ENCODE measurements around the gene GADD45A.
A peak's percentile ranks its signal among the peaks of the same experiment; 100 is the strongest.

Gene GADD45A

DNA sequence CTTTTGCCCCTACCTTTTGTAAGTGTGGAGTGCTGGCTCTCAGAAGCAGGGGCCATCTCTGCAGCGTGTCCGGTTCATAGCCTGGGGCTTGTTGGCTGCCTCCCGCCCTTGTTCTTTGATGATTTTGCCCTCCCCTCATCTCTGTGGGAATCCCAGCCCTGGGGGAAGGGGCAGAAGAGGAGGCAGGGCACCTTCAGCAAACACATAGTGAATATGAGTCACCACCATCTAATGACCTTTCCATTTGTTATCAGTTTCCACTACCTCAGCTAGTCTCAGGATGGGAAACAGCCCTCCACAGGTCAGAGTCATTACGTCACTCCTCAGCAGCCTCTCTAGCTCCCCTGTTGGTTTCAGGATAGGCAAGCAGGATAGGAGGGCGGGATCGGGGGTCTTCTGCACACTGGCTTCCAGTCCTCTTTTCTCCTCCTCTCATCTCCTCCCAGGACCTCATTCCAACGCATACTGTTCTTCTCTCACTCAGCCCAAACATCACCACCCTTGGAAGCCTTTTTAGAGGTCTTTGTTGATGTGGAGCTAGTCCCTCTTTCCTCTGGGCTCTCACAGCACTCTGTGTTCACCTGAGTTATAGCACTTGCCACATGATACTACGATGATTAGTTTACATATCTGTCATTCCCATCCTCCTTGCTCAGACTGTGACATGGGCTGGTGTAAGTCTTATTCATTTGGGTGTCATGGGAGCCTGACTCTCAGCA lies 15.8 kb downstream of the GADD45A start:
- TF ChIP-seq, protein P1, sequence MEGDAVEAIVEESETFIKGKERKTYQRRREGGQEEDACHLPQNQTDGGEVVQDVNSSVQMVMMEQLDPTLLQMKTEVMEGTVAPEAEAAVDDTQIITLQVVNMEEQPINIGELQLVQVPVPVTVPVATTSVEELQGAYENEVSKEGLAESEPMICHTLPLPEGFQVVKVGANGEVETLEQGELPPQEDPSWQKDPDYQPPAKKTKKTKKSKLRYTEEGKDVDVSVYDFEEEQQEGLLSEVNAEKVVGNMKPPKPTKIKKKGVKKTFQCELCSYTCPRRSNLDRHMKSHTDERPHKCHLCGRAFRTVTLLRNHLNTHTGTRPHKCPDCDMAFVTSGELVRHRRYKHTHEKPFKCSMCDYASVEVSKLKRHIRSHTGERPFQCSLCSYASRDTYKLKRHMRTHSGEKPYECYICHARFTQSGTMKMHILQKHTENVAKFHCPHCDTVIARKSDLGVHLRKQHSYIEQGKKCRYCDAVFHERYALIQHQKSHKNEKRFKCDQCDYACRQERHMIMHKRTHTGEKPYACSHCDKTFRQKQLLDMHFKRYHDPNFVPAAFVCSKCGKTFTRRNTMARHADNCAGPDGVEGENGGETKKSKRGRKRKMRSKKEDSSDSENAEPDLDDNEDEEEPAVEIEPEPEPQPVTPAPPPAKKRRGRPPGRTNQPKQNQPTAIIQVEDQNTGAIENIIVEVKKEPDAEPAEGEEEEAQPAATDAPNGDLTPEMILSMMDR (IDR thresholded peaks at IDR 0.05; ENCODE audit: low read depth, low read length, missing control alignments): peak; percentile 71
- Histone ChIP-seq H3K27me3 (replicated peaks) (no peaks in the 10 kb centered on the region), H3K36me3 (replicated peaks) (peaks cover 28% of the 10 kb centered on the region), H3K27ac (peak overlapping the region; percentile 44), H3K4me3 (ENCODE audit: low read depth, low read length) (no peak overlapping the region)
- DNase-seq: peak; percentile 78
- in situ Hi-C loops (cut with HindIII; ENCODE audit: low pct_ligation_motif_present, low sequenced_read_pairs): no loop called here

DNA sequence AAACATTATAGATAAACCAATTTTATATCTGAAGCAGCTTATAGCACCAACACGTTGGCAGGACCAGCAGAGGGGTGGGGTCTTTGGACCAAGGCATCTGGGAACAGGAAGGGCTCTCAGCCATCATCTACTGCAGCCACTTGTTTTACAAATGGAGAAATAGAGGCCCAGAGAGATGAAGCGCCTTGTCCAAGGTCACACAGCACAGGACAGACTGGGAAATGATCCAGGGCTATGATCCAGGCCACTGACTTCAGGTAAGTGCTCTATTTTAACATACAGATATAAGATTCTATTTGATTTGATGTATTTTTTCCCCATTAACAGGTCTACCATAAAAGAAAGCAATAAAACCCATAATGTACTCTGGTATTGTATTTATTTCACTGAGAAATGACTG lies 16.9 kb downstream of the GADD45A start:
- no peak for DNase-seq
- H3K27me3 ChIP-seq (replicated peaks): no peaks in the 10 kb centered on the region
- H3K27ac ChIP-seq: no peak overlapping the region
- no peak overlapping the region for H3K4me3 ChIP-seq (ENCODE audit: low read depth, low read length)
- TF ChIP-seq, protein P1 (IDR thresholded peaks at IDR 0.05; ENCODE audit: low read depth, low read length, missing control alignments): no peak
- H3K36me3 ChIP-seq (replicated peaks): peaks cover 35% of the 10 kb centered on the region
- in situ Hi-C loops (cut with HindIII; ENCODE audit: low pct_ligation_motif_present, low sequenced_read_pairs): no loop called here

DNA sequence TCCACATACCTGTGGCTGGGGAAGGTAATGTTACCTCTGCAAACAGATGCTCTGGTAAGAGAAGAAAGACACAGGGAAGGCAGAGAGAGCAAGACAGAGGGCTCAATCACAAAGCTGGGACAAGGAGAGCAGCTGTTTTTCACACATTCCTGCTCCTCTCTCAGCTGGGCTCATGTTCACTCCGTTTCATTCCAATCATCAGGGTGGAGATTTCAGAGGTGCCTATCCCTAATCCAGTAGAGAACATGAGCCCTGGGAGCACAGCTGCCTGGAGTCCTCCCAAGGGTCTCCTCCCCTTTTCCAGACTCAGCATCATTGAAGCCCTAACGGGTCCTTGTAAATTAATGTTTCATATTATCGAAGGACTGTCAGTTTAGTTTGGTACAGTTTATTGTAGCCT lies 19.4 kb downstream of the GADD45A start:
- Histone ChIP-seq H3K36me3 (replicated peaks) (peaks cover 37% of the 10 kb centered on the region), H3K4me3 (ENCODE audit: low read depth, low read length) (no peak overlapping the region), H3K27ac (no peak overlapping the region), H3K27me3 (replicated peaks) (no peaks in the 10 kb centered on the region)
- TF ChIP-seq, protein P1 (IDR thresholded peaks at IDR 0.05; ENCODE audit: low read depth, low read length, missing control alignments): no peak
- no peak for DNase-seq
- in situ Hi-C loops (cut with HindIII; ENCODE audit: low pct_ligation_motif_present, low sequenced_read_pairs): no loop called here

DNA sequence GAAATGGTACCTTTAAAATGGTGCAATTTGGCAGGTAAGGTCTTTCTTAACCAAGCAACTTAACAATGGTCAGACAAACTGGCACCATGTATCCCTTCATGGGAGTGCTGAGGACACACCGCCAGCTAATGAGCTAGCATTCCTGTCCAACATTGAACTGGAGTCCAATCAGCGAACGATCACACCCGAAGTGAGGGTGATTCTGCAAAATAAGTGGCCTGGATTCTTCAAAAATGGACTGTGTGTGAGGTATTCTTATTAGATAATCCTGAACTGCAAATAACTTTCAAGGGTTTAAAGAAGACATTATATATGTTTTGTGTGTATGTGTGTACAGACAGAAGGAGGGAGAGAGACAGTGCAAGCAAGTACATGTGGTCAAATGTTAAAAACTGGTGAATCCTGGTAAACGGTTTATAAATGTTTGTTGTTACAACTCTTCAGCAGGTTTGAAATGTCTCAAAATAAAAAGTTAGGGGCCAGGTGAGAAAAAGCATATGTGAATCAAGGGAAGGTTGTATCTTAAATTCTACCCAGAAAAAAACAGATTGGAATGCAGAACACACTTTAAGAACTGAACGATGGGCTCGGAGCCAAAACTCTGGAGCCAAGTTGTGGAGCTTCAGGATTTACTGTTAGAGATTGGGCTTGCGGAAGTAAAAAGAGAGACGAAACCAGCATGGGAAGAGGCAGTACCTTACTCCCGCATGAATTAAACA lies 20.9 kb downstream of the GADD45A start:
- no peaks in the 10 kb centered on the region for H3K27me3 ChIP-seq (replicated peaks)
- DNase-seq: no peak
- peak overlapping the region; percentile 77 for H3K27ac ChIP-seq
- peaks cover 32% of the 10 kb centered on the region for H3K36me3 ChIP-seq (replicated peaks)
- TF ChIP-seq, protein P1 (IDR thresholded peaks at IDR 0.05; ENCODE audit: low read depth, low read length, missing control alignments): no peak
- no peak overlapping the region for H3K4me3 ChIP-seq (ENCODE audit: low read depth, low read length)
- in situ Hi-C loops (cut with HindIII; ENCODE audit: low pct_ligation_motif_present, low sequenced_read_pairs): no loop called here

DNA sequence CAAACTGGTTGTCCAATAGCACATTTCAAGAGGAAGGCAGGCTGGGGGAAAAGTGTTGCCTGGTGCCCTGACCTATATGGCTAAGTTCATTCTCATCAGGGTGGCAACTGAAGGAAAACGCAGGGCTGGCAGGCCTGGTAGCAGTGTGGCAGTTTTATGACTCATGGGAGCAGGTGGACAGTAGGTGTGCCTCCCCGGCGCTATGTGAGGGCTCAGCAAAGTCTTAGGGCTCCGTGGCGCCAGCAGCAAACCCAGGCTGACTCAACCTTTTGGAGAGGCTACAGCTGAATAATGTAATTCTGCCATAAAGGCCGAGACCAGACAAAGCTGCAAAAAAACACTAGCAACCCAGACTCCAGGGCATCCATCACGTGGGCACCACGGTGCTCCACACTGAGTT lies 23.6 kb downstream of the GADD45A start:
- in situ Hi-C loops (cut with HindIII; ENCODE audit: low pct_ligation_motif_present, low sequenced_read_pairs): no loop called here

More for the DNA sequence above, 23.6 kb downstream of the GADD45A start:
- Histone ChIP-seq H3K4me3 (ENCODE audit: low read depth, low read length) (no peak overlapping the region), H3K27ac (no peak overlapping the region), H3K27me3 (replicated peaks) (no peaks in the 10 kb centered on the region), H3K36me3 (replicated peaks) (peaks cover 26% of the 10 kb centered on the region)
- TF ChIP-seq, protein P1 (IDR thresholded peaks at IDR 0.05; ENCODE audit: low read depth, low read length, missing control alignments): no peak
- no peak for DNase-seq

All from brain microvascular endothelial cell (primary cell).